Measurements from ENCODE around the gene IQGAP1. TPM values are rescaled to one million over a fixed set of nuclear protein-coding genes. Genes with fewer than 3 reads are reported as not detected.

Gene IQGAP1
- polyA plus RNA-seq, 1 donor (not counting 4 experiments of a cell fraction or from before 2014, with no cell fraction given) = 310 TPM

DNA sequence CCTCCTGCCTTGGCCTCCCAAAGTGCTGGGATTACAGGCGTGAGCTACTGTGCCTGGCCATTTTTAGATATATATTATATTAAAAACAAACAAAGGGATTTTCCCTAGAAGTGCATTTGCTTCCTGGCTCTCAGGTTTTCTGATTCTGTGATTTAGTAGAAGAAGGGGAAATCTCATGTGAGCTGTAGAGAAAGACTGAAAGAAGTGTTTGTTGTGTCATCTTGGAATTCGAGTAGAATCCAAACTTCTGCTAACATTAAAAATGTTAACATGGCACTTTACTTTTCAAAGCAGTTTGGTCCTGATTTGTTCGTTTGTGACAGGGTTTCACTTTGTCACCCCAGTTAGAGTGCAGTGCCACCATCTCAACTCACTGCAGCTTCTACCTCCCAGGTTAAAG is 34.9 kb downstream of the IQGAP1 start:
- dilution Hi-C loops (cut with MboI; ENCODE audit: extremely low pct_ligation_motif_present, low sequenced_read_pairs) = no loop called here
- Histone ChIP-seq H3K9me1 (ENCODE audit: control insufficient read depth, extremely low read depth, insufficient read depth, low read length) (no peaks in the 10 kb centered on the region), H3K27me3 (ENCODE audit: control insufficient read depth, extremely low read depth, insufficient read depth, low read length) (no peaks in the 10 kb centered on the region), H2AFZ (ENCODE audit: control insufficient read depth, low read length) (no peak overlapping the region), H3K79me2 (ENCODE audit: control insufficient read depth, insufficient read depth, low read length) (peaks cover 83% of the 10 kb centered on the region), H3K4me1 (ENCODE audit: control insufficient read depth, extremely low read depth, insufficient read depth, low read length) (peaks cover 35% of the 10 kb centered on the region), H3K27ac (ENCODE audit: control insufficient read depth, insufficient read depth, low read length) (peak overlapping the region; percentile 27), H4K20me1 (ENCODE audit: control insufficient read depth, extremely low read depth, insufficient read depth, low read length) (peaks cover 28% of the 10 kb centered on the region), H3K36me3 (ENCODE audit: control insufficient read depth in 2 of 2, extremely low read depth in 1 of 2, insufficient read depth in 2 of 2, low read length in 2 of 2) (peaks cover 5 to 9% of the 10 kb centered on the region in 2 experiments), H3K9me3 (ENCODE audit: control insufficient read depth, low read depth, low read length) (no peaks in the 10 kb centered on the region), H3K4me3 (ENCODE audit: control insufficient read depth in 2 of 3, extremely low read depth in 1 of 3, insufficient read depth in 2 of 3, low read depth in 1 of 3, low read length in 3 of 3) (no peak overlapping the region), H3K9ac (ENCODE audit: control insufficient read depth, extremely low read depth, insufficient read depth, low read length) (no peak overlapping the region), H3K4me2 (ENCODE audit: control insufficient read depth, extremely low read depth, insufficient read depth, low read depth, low read length) (no peak overlapping the region)
- FAIRE-seq = no peak
- TF ChIP-seq EZH2 (IDR thresholded peaks at IDR 0.05; ENCODE audit: low read length) = no peak
- TF ChIP-seq, protein P1, sequence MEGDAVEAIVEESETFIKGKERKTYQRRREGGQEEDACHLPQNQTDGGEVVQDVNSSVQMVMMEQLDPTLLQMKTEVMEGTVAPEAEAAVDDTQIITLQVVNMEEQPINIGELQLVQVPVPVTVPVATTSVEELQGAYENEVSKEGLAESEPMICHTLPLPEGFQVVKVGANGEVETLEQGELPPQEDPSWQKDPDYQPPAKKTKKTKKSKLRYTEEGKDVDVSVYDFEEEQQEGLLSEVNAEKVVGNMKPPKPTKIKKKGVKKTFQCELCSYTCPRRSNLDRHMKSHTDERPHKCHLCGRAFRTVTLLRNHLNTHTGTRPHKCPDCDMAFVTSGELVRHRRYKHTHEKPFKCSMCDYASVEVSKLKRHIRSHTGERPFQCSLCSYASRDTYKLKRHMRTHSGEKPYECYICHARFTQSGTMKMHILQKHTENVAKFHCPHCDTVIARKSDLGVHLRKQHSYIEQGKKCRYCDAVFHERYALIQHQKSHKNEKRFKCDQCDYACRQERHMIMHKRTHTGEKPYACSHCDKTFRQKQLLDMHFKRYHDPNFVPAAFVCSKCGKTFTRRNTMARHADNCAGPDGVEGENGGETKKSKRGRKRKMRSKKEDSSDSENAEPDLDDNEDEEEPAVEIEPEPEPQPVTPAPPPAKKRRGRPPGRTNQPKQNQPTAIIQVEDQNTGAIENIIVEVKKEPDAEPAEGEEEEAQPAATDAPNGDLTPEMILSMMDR (optimal IDR thresholded peaks at IDR 0.05 in 1 of 3, IDR thresholded peaks at IDR 0.05 in 1 of 3, conservative IDR thresholded peaks at IDR 0.05 in 1 of 3; ENCODE audit: extremely low read depth in 1 of 3, insufficient read depth in 2 of 3, low read length in 3 of 3) = no peak
- no peak for DNase-seq (ENCODE audit: low read depth, low spot score)

DNA sequence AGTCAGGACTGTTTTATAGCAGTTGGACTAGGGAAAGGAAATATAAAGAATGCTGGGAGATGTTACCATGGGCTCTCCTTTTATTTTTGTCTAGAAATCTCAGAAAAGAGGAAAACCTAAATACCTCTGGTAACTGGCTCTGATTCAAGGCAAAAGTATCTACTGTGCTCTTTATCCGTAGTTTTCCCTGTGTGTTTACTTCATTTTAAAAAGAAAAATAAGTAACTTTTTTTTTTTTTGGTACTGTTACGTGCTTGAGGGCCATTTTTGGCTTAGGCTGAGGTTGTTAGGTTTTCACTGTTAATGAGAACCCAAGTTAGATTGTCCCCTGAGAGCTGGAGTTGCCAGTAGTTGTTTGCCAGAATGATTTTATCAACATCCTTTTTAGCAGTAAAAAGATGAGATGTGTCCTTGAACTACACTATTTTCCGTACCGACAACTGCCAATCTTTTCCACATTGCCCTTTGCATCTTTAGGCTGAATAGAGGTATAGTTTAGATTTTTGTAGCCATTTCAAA is 35.8 kb downstream of the IQGAP1 start:
- Histone ChIP-seq H3K9me3 (ENCODE audit: control insufficient read depth, low read depth, low read length) (no peaks in the 10 kb centered on the region), H3K4me2 (ENCODE audit: control insufficient read depth, extremely low read depth, insufficient read depth, low read depth, low read length) (no peak overlapping the region), H3K36me3 (ENCODE audit: control insufficient read depth in 2 of 2, extremely low read depth in 1 of 2, insufficient read depth in 2 of 2, low read length in 2 of 2) (peaks cover 8 to 16% of the 10 kb centered on the region in 2 experiments), H3K9me1 (ENCODE audit: control insufficient read depth, extremely low read depth, insufficient read depth, low read length) (no peaks in the 10 kb centered on the region), H3K79me2 (ENCODE audit: control insufficient read depth, insufficient read depth, low read length) (peaks cover 81% of the 10 kb centered on the region), H3K4me3 (ENCODE audit: control insufficient read depth in 2 of 3, extremely low read depth in 1 of 3, insufficient read depth in 2 of 3, low read depth in 1 of 3, low read length in 3 of 3) (no peak overlapping the region), H3K27me3 (ENCODE audit: control insufficient read depth, extremely low read depth, insufficient read depth, low read length) (no peaks in the 10 kb centered on the region), H4K20me1 (ENCODE audit: control insufficient read depth, extremely low read depth, insufficient read depth, low read length) (peaks cover 28% of the 10 kb centered on the region), H3K27ac (ENCODE audit: control insufficient read depth, insufficient read depth, low read length) (no peak overlapping the region), H3K4me1 (ENCODE audit: control insufficient read depth, extremely low read depth, insufficient read depth, low read length) (peaks cover 30% of the 10 kb centered on the region), H3K9ac (ENCODE audit: control insufficient read depth, extremely low read depth, insufficient read depth, low read length) (no peak overlapping the region), H2AFZ (ENCODE audit: control insufficient read depth, low read length) (no peak overlapping the region)
- FAIRE-seq (no peak), DNase-seq (ENCODE audit: low read depth, low spot score) (no peak)
- dilution Hi-C loops (cut with MboI; ENCODE audit: extremely low pct_ligation_motif_present, low sequenced_read_pairs) = no loop called here
- TF ChIP-seq EZH2 (IDR thresholded peaks at IDR 0.05; ENCODE audit: low read length) = no peak
- TF ChIP-seq, protein P1 (optimal IDR thresholded peaks at IDR 0.05 in 1 of 3, IDR thresholded peaks at IDR 0.05 in 1 of 3, conservative IDR thresholded peaks at IDR 0.05 in 1 of 3; ENCODE audit: extremely low read depth in 1 of 3, insufficient read depth in 2 of 3, low read length in 3 of 3) = no peak
